Caco-2 (cell line): ENCODE measurements around the gene DCHS1. TPM values are rescaled to one million over a fixed set of nuclear protein-coding genes. Genes with fewer than 3 reads are reported as not detected.
A peak's percentile ranks its signal among the peaks of the same experiment; 100 is the strongest.

ENCODE experiments used
- BruUV-seq: library from RNA; stranded (reverse); fragments of 400-500 nt; replicated peaks from 2 replicates; lab custom pipeline; 2021; lab: Mats Ljungman, UMichigan
- CTCF ChIA-PET: fragments of 300-600 bp; sonication (Branson Sonifier 250); formaldehyde crosslinking; loops from one replicate; lab custom pipeline; 2022; ENCODE audit warnings: antibody characterized with exemption; lab: Charles Lee
- POLR2A ChIA-PET: fragments of 300-600 bp; sonication (Branson Sonifier 250); formaldehyde crosslinking; loops from one replicate; lab custom pipeline; 2022; ENCODE audit warnings: antibody characterized with exemption; lab: Charles Lee
- DNase-seq, 2 experiments: peaks; one replicate each; pipeline versions ENCODE4 v3.0.0 to v3.0.0-alpha.2; 2020 to 2022
- H3K27me3 ChIP-seq: replicated peaks from 2 replicates; pipeline ENCODE4 v1.6.0; 2011; ENCODE audit warnings: low read length; ENCODE audit not compliant: control insufficient read depth, insufficient read depth
- H3K36me3 ChIP-seq: 2 replicates; pipeline ENCODE4 v1.5.1; 2011; ENCODE audit warnings: low read length; ENCODE audit not compliant: control insufficient read depth, insufficient read depth
- H3K4me1 ChIP-seq: fragments of 250-450 bp; sonication (Bioruptor Pico); 2 replicates; pipeline ENCODE4 v1.5.1; 2020; ENCODE audit warnings: mild to moderate bottlenecking
- H3K4me3 ChIP-seq: 2 replicates; pipeline ENCODE4 v1.5.1; 2011; ENCODE audit warnings: low read depth, mild to moderate bottlenecking, control low read depth, low read length
- H3K9me3 ChIP-seq: fragments of 250-450 bp; sonication (Bioruptor Pico); 2 replicates; pipeline ENCODE4 v1.5.1; 2020; ENCODE audit warnings: mild to moderate bottlenecking, moderate library complexity
- H3K27ac Mint-ChIP-seq: one replicate; pipeline ENCODE4 v1.8.0; 2022; ENCODE audit warnings: mixed read lengths; ENCODE audit not compliant: unreplicated experiment
- H3K27me3 Mint-ChIP-seq: one replicate; pipeline ENCODE4 v1.8.0; 2022; ENCODE audit warnings: mixed read lengths; ENCODE audit not compliant: insufficient read depth, unreplicated experiment
- H3K36me3 Mint-ChIP-seq: one replicate; pipeline ENCODE4 v1.8.0; 2022; ENCODE audit warnings: mild to moderate bottlenecking, mixed read lengths; ENCODE audit not compliant: insufficient read depth, unreplicated experiment
- H3K4me1 Mint-ChIP-seq: one replicate; pipeline ENCODE4 v1.8.0; 2022; ENCODE audit warnings: low read depth, mixed read lengths; ENCODE audit not compliant: unreplicated experiment
- H3K4me3 Mint-ChIP-seq: one replicate; pipeline ENCODE4 v1.8.0; 2022; ENCODE audit warnings: mild to moderate bottlenecking, moderate library complexity, mixed read lengths; ENCODE audit not compliant: unreplicated experiment
- H3K9me3 Mint-ChIP-seq: one replicate; pipeline ENCODE4 v1.8.0; 2022; ENCODE audit warnings: mixed read lengths; ENCODE audit not compliant: unreplicated experiment
- intact Hi-C: fragments of 100-400 bp; cut with micrococcal nuclease; formaldehyde crosslinking; loops from one replicate; pipeline ENCODE4 v1.10.0; 2022; ENCODE audit not compliant: unreplicated experiment
- total RNA-seq: library from RNA; stranded (reverse); gene quantifications from 2 replicates; pipeline ENCODE4 v1.2.3, GENCODE V29; 2022
- TF ChIP-seq, protein P1 (sequence below), 2 experiments: fragments of 200-600 bp in 1 of 2; IDR thresholded peaks; 1 replicate in 1 of 2; 2 replicates in 1 of 2; pipeline versions ENCODE4 v1.5.1 to v1.8.0; 2011 to 2022; ENCODE audit warnings: antibody characterized with exemption in 1 of 2, control low read depth in 1 of 2, inconsistent platforms in 1 of 2, low read depth in 1 of 2, low read length in 1 of 2, mild to moderate bottlenecking in 1 of 2, moderate library complexity in 1 of 2; ENCODE audit not compliant: insufficient read depth in 1 of 2, severe bottlenecking in 1 of 2, unreplicated experiment in 1 of 2

The DCHS1 gene
- total RNA-seq, 1 experiment from 2014 or later = 1.7 TPM

DNA sequence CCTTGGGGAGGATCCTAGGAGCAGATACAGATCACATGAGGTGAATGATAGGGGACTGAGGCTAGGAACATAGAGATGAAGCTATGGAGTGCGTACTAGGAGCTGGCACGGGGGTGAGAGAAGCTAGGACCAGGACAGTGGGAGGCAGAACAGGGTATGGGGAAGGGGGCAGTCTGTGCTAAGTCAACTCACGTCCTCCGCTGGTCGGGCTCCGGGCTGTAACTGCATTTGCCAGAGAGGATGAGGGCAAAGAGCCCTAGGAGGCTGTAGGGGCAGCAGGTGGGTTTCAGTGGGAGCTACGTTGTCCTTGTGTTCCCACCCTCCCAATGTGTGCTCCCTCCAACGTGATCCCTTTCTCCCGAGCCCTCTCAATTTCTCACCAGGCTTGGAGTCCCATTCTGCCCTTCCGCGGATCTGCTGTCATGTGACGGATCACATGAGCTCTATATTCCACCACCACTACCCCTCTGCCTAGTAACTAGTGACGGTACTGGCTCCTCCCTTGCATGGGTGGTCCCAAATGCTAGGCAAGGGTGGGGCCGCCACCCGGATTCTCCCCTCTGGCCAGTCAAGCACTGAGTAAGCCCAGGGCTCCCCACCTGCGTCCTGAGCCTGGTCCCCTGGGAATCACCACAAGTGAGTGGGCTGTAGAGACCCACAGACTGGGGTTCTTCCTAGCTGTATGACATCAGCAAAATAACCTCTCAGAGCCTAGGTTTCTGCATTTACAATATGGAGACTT, 36.4 kb downstream of the DCHS1 start, which contains the start of gene TPP1:
Gene TPP1, minus strand, starts transcription at position 419 of the 742 bp plus-strand sequence. Its CDS starts 22 bp downstream, at position 397.
- CTCF ChIA-PET = interaction anchor here (0.6 to 1.6 kb wide), 11 partner anchors 10 to 240 kb away, joined by 3 to 9 read pairs (median 5); partner anchors contain the start of genes MRPL17 and TRIM3
- Histone ChIP-seq H3K4me1 (no peaks in the 10 kb centered on the region), H3K4me3 (peak within 1 kb of the TSS; percentile 82), H3K36me3 (no peaks in the 10 kb centered on the region), H3K27me3 (no peaks in the 10 kb centered on the region), H3K9me3 (no peaks in the 10 kb centered on the region)
- peak; percentile 93 for DNase-seq
- H3K36me3 Mint-ChIP-seq = no peaks in the 10 kb centered on the region
- TF ChIP-seq, protein P1, sequence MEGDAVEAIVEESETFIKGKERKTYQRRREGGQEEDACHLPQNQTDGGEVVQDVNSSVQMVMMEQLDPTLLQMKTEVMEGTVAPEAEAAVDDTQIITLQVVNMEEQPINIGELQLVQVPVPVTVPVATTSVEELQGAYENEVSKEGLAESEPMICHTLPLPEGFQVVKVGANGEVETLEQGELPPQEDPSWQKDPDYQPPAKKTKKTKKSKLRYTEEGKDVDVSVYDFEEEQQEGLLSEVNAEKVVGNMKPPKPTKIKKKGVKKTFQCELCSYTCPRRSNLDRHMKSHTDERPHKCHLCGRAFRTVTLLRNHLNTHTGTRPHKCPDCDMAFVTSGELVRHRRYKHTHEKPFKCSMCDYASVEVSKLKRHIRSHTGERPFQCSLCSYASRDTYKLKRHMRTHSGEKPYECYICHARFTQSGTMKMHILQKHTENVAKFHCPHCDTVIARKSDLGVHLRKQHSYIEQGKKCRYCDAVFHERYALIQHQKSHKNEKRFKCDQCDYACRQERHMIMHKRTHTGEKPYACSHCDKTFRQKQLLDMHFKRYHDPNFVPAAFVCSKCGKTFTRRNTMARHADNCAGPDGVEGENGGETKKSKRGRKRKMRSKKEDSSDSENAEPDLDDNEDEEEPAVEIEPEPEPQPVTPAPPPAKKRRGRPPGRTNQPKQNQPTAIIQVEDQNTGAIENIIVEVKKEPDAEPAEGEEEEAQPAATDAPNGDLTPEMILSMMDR (IDR thresholded peaks at IDR 0.05; ENCODE audit: insufficient read depth in 1 of 2, low read depth in 1 of 2, low read length in 1 of 2, severe bottlenecking in 1 of 2, unreplicated experiment in 1 of 2) = no peak
- intact Hi-C loops = loop anchor here (1.0 to 10.0 kb wide), 3 partner anchors 16 to 384 kb away; partner anchors contain the start of genes CNGA4, FHIP1B, ILK and RRP8
- BruUV-seq = no TSS peak
- POLR2A ChIA-PET = interaction anchor here (1.4 to 1.6 kb wide), 3 partner anchors 12 to 138 kb away, joined by 6 to 11 read pairs (median 8); partner anchors contain the start of genes ARFIP2, MRPL17 and TIMM10B
- H3K27ac Mint-ChIP-seq = no peak within 1 kb of the TSS
- H3K4me3 Mint-ChIP-seq = no peak within 1 kb of the TSS
- H3K9me3 Mint-ChIP-seq = no peaks in the 10 kb centered on the region
- no peaks in the 10 kb centered on the region for H3K27me3 Mint-ChIP-seq
- no peaks in the 10 kb centered on the region for H3K4me1 Mint-ChIP-seq

DNA sequence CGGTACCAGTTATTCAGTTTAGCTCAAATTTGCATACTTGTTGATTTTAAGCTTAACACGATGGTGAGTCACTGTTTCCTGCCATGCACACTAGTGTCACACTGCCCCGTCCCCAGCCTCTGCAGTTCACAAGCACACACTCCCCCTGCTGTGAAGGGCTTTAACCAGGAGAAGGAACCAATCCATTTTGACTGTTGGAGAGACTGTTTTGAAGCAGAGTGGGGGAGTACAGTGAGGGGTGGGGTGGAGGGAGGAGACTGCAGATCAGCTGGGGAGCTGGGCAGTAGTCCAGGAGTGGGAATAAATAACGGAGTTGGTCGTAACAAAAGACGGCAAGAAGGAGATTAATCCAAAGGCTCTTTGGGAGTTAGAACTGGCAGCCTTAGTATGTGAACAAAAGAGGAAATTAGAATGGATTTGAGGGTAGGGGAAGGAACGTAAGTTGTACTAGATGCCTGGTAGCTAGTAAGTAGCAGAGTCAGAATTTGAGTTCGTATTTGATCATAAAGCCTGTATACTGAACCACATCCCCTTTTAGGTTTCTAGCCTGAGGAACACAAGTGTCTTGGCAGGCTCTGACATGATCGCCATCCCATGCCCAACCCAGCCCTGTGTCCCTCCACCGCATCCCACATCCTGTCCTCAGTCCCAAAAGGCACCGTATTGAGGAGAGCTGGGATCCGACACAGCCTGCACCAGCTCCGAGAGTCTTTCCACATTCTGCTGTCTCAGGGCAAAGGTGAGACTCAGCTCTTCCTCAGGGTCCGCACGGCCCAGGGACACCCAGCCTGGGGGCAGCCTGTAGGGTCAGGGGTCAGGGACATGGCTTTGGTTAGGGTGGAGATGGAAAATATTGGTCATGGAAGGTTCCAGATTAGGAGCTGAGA, 37.2 kb downstream of the DCHS1 start:
- POLR2A ChIA-PET = interaction anchor here (0.6 to 1.6 kb wide), 4 partner anchors 12 to 137 kb away, joined by 3 to 11 read pairs (median 7); partner anchors contain the start of genes ARFIP2, MRPL17 and TIMM10B
- Mint-ChIP-seq H3K9me3 (no peaks in the 10 kb centered on the region), H3K4me1 (no peaks in the 10 kb centered on the region), H3K36me3 (no peaks in the 10 kb centered on the region), H3K27me3 (no peaks in the 10 kb centered on the region), H3K4me3 (no peak overlapping the region), H3K27ac (no peak overlapping the region)
- H3K4me3 ChIP-seq = peak overlapping the region; percentile 82
- intact Hi-C loops = loop anchor here (1.0 to 10.0 kb wide), 3 partner anchors 15 to 384 kb away; partner anchors contain the start of genes CNGA4, FHIP1B, ILK and RRP8
- H3K27me3 ChIP-seq = no peaks in the 10 kb centered on the region
- no peaks in the 10 kb centered on the region for H3K36me3 ChIP-seq
- CTCF ChIA-PET = interaction anchor here (0.6 to 1.6 kb wide), 9 partner anchors 12 to 240 kb away, joined by 3 to 9 read pairs (median 6); partner anchors contain the start of genes MRPL17 and TRIM3
- no peaks in the 10 kb centered on the region for H3K4me1 ChIP-seq
- no TSS peak for BruUV-seq
- TF ChIP-seq, protein P1 (IDR thresholded peaks at IDR 0.05; ENCODE audit: insufficient read depth in 1 of 2, low read depth in 1 of 2, low read length in 1 of 2, severe bottlenecking in 1 of 2, unreplicated experiment in 1 of 2) = no peak
- H3K9me3 ChIP-seq = no peaks in the 10 kb centered on the region
- no peak for DNase-seq
